ENCODE data around the gene CELA3B.
"Not testable (repeated sequence)": the region's sequence is repeated elsewhere in the genome, so short reads cannot be mapped to it uniquely, and the experiment has no call there.

Gene CELA3B

DNA sequence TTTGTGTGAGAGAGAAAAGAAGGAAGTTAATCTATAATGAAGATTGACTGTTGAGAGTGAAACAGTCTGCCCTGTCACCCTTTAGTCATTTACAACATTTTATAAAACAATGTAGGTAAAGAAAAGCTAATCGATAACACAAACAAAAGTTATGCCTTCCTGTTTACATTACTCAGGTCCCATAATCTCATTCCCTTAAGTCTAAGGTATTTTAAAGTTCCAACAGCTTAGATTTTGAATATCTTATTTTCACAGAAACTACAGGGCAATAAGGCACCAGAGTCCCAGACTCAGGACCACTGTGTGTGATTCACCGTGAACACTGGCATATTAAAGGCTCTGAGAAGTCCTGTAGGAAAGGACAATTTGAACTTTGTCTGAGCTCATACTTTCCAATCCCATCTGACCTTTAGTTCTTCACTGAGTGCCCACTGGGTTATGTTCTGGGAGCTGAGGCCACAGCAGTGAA is 3.8 kb upstream of the CELA3B start:
- not testable (repeated sequence) for DNase-seq (ENCODE audit: low read depth); H3K4me3 ChIP-seq (ENCODE audit: low read depth, low read length)

DNA sequence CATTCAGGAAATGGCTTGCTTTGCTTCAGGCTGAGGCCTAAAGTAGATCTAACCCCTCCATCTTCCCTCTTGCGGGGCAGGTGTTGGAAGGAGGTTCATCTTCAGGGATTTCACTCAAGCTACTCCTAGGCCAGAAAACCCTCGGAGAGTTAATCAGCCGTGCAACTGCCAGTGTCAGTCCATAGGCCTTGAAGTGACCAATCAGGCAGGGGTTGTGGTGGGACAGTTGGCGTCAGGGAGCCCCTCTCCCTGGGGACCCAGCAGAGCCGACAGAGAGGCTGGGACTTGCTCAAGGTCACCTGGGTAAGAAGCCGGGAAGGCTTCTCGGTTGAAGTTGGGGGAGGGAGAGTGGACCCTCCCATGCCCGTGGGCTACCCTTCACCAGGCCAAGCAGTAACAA is 2.9 kb upstream of the CELA3B start:
- not testable (repeated sequence) for DNase-seq (ENCODE audit: low read depth); H3K4me3 ChIP-seq (ENCODE audit: low read depth, low read length)

DNA sequence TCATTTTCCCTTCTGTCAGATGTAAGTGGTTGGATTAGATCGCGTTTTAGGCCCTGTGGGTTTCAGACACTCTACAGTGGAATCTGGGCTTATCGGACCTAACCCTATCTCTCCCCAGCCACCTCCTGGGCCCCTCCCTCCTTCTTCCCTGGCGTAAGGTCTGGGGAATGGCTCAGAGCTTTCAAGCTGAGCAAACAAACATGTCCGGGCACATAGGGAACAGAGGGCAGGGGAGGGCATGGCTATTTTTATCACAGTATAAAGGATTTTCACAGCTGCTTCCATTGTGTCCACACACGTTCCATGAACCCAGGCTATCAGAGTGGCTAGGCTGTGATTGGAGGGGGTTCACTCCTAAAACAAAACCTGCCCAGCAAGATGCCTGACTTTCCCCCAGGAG is 2.1 kb upstream of the CELA3B start:
- DNase-seq (ENCODE audit: low read depth); H3K4me3 ChIP-seq (ENCODE audit: low read depth, low read length): not testable (repeated sequence)

DNA sequence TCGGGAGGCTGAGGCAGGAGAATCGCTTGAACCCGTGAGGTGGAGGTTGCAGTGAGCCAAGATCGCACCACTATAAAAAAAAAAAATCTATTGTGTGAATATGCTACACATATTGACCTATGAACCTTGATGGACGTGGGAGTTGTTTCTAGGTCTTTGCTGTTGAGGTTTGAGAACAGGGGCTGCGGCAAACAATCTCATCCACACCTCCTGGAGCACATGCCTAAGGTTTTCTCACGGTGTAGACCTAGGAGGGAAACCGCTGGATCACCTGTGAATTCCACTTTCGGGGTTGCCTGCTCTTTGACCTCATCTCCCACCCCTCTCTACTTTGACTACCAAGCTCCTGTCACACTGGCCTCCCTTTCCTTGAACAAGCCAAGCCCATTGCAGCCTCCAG is 1.5 kb upstream of the CELA3B start:
- DNase-seq (ENCODE audit: low read depth); H3K4me3 ChIP-seq (ENCODE audit: low read depth, low read length): not testable (repeated sequence)

DNA sequence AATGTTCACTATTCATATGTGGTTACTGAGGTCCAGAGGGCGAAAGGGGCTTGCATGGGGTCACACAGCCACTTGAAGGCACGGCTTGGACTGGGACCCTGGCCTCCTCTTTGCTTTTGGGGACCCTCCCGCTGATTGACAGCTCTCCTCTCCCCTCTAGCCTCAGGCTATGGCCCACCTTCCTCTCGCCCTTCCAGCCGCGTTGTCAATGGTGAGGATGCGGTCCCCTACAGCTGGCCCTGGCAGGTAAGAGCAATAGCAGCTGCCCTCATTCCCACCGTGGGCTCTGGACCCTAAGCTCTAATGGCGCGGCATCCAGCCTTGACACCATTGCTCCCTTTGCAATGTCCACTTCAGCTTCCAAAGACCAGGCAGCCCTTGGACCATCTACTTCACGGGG is 1.4 kb downstream of the CELA3B start:
- not testable (repeated sequence) for H3K4me3 ChIP-seq (ENCODE audit: low read depth, low read length)

DNA sequence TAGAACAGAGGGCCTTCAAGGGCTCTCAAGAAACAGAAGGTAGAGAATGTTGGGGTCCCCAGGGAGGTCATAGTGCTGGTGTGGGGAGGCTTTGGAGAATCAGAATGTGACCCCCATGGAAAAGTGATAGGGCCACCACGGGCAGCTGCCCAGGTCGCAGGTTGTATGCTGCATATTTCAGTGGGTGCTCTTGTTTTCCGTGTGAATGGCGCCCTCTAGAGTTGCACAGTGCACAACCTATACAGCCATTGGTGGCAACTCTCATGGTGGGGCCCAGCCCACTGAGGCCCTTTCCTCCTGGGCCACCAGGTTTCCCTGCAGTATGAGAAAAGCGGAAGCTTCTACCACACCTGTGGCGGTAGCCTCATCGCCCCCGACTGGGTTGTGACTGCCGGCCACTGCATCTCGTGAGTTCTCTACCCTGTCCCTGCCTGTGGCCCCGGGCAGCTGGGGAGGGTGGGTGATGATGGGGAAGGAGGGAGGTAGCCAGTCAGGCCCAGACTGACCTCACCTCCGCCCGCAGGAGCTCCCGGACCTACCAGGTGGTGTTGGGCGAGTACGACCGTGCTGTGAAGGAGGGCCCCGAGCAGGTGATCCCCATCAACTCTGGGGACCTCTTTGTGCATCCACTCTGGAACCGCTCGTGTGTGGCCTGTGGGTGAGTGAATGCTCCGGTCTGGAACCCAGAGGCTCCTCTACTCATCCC is 3.8 kb downstream of the CELA3B start:
- not testable (repeated sequence) for DNase-seq (ENCODE audit: low read depth); H3K4me3 ChIP-seq (ENCODE audit: low read depth, low read length)

More for the DNA sequence above, 1.4 kb downstream of the CELA3B start:
- not testable (repeated sequence) for DNase-seq (ENCODE audit: low read depth)

DNA sequence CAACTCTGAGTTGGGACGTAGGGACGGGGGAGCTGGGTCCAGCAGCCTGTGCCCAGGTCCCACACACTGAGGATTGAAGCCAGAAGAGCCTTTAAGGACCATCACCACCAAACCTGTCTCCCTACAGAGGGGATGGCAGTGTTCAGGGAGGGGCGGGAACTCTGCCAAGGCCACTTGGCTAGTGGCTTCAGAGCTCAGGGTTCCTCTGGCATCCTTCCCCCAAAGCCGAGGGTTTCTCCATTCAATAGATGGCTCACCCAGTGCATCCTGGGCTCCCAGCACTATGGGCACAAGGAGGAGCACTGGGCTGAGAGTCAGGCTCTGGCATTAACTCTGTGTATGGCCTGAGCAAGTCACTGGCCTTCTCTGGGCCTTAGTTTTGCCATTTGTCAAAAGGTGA is 4.4 kb downstream of the CELA3B start:
- DNase-seq (ENCODE audit: low read depth); H3K4me3 ChIP-seq (ENCODE audit: low read depth, low read length): not testable (repeated sequence)

DNA sequence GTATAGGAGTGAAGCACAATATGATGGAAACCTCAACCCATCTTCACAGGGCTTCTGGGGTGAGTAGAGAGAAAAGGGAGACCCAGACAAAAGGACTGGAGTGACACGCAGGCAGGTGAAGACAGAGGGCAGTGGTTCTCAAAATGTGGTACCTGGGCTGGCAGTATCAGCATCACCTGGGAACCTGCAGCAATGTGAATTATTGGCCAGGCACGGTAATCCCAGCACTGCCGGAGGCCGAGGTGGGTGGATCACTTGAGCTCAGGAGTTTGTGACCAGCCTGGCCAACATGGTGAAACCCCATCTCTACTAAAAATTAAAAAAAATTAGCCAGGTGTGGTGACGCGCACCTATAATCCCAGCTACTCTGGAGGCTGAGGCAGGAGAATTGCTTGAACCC is 5.3 kb downstream of the CELA3B start:
- H3K4me3 ChIP-seq (ENCODE audit: low read depth, low read length); DNase-seq (ENCODE audit: low read depth): not testable (repeated sequence)

DNA sequence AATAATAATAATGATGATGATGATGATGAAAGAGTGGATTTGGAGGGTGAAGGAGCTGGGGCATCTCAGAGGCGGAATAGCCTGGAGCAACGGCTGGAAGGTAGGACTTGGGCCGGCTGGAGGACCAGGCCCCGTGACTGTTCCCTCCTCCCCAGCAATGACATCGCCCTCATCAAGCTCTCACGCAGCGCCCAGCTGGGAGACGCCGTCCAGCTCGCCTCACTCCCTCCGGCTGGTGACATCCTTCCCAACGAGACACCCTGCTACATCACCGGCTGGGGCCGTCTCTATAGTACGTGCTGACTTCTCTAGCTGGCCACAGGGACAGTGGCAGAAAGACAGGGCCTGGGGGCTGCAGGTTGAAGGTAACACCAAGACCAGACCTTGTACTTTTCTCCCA is 6.7 kb downstream of the CELA3B start:
- not testable (repeated sequence) for H3K4me3 ChIP-seq (ENCODE audit: low read depth, low read length); DNase-seq (ENCODE audit: low read depth)

DNA sequence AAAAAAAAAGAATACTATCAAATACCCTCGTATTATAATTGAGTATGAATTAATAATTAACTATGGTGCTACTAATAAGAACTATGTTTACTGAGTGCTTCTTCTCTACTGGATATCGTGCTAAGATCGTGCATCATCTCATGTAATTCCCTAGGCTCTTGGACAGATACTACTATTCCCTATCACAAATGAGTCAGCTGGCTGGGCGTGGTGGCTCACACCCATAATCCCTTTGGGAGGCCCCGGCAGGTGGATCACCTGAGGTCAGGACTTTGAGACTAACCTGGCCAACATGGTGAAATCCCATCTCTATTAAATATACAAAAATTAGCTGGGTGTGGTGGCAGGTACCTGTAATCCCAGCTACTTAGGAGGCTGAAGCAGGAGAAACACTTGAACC is 9.1 kb downstream of the CELA3B start:
- not testable (repeated sequence) for DNase-seq (ENCODE audit: low read depth); H3K4me3 ChIP-seq (ENCODE audit: low read depth, low read length)

DNA sequence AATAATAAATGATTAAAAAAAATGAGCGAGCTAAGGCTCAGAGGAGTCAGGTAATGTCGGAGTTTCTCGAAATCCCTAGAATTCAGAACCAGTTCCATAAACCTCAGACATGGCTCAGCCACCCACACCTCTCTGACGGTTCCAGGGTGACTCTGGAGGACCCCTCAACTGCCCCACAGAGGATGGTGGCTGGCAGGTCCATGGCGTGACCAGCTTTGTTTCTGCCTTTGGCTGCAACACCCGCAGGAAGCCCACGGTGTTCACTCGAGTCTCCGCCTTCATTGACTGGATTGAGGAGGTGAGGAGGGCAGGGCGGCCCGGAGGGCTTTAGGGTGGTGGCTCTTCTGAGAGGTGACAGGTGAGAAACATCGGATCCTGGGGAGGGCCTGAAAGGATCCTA is 9.6 kb downstream of the CELA3B start:
- not testable (repeated sequence) for DNase-seq (ENCODE audit: low read depth); H3K4me3 ChIP-seq (ENCODE audit: low read depth, low read length)

DNA sequence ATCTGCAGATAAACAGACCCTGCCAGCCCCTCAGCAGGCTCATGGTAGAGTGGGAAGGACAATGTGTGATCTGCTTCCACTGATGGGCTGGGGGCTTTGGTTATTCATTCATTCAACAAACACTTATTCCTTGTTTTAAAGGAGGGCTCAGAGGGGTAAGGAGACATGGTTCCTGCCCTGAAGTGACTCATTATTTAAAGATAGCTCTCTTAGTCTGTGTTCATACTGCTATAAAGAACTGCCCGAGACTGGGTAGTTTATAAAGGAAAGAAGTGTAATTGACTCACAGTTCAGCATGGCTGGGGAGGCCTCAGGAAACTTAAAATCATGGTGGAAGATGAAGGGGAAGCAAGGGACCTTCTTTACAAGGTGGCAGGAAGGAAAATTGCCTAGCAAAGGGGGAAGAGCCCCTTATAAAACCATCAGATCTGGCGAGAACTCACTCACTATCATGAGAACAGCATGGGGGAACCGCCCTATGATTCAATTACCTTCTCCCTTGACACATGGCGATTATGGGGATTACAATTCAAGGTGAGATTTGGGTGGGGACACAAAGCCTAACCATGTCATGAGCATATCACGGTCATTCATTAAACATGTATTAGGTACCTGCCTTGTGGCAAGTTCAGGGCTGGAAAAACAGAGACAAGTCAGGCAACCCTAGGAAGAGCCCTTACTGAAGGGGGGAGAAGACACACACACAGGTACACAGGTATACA is 13.0 kb downstream of the CELA3B start:
- not testable (repeated sequence) for DNase-seq (ENCODE audit: low read depth); H3K4me3 ChIP-seq (ENCODE audit: low read depth, low read length)

DNA sequence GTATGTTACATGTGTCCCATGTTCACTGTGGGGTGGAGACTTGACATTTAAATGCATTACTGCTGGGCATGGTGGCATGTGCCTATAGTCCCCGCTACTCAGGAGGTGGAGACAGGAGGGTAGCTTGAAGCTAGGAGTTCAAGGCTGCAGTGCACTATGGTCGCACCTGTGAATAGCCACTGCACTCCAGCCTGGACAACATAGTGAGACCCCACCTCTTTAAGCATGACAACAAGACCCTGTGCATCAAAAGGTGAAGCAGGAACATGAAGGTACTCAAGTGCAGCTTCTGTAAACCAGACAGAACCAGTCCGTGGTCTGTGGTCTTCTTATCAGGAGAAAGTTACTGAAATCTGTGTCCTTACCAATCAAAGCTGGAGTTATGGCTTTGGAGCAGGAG is 15.4 kb downstream of the CELA3B start:
- not testable (repeated sequence) for DNase-seq (ENCODE audit: low read depth); H3K4me3 ChIP-seq (ENCODE audit: low read depth, low read length)

DNA sequence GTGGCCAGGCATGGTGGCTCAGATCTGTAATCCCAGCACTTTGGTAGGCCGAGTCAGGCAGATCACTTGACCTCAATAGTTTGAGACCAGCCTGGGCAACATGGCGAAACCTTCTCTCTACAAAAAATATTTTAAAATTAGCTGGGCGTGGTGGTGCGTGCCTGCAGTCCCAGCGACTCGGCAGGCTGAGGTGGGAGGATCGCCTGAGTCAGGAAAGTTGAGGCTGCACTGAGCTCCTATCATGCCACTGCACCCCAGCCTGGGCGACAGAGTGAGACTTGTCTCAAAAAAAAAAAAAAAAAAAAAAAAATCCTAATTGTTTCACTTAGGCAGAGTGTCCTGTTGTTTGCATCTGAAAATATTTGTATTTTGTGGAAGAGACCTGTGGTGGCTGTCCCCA is 17.9 kb downstream of the CELA3B start:
- not testable (repeated sequence) for H3K4me3 ChIP-seq (ENCODE audit: low read depth, low read length); DNase-seq (ENCODE audit: low read depth)

DNA sequence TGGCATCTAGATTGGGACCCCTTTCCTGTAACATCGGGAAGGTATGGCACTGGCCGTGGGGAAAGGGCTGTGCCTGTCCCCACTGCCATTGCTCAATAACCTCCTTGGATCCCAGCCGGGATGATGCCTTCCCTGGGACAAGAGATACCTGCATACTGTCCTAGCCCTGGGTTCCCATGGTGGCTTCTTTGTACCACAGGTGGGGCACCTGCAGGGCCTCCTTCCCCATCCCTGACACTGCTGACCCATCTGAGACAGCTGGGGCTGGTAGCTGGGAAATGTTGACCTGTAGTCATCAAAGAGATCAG is 19.8 kb downstream of the CELA3B start:
- DNase-seq (ENCODE audit: low read depth); H3K4me3 ChIP-seq (ENCODE audit: low read depth, low read length): not testable (repeated sequence)

DNA sequence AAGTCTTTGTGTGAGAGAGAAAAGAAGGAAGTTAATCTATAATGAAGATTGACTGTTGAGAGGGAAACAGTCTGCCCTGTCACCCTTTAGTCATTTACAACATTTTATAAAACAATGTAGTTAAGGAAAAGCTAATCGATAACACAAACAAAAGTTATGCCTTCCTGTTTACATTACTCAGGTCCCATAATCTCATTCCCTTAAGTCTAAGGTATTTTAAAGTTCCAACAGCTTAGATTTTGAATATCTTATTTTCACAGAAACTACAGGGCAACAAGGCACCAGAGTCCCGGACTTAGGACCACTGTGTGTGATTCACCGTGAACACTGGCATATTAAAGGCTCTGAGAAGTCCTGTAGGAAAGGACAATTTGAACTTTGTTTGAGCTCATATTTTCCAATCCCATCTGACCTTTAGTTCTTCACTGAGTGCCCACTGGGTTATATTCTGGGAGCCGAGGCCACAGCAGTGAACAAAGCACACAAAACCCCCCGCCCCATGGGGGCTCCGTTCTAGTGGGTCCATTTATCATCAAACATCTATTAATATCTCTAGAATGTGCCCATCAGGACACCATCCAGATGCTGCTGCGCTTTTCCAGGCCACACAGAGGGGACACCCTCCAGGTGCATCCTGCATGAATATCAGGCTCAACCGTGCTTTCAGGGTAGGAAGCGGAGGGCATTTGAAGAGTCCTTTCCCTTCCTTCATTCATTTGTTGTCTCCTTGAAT is 21.2 kb downstream of the CELA3B start:
- H3K4me3 ChIP-seq (ENCODE audit: low read depth, low read length); DNase-seq (ENCODE audit: low read depth): not testable (repeated sequence)

DNA sequence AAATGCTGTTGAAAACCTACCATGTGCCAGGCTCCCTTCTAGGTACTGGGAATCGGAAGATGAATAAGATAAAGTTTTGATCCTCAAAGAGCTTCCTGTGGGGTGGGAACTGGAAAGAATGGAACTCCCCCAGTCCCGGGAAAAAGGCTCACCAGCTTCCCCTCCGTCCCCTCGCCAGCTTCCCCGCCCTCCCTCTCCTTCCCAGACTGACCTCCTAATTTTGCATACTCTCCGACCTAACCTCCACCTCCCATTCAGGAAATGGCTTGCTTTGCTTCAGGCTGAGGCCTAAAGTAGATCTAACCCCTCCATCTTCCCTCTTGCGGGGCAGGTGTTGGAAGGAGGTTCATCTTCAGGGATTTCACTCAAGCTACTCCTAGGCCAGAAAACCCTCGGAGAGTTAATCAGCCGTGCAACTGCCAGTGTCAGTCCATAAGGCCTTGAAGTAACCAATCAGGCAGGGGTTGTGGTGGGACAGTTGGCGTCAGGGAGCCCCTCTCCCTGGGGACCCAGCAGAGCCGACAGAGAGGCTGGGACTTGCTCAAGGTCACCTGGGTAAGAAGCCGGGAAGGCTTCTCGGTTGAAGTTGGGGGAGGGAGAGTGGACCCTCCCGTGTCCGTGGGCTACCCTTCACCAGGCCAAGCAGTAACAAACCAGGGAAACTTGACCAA is 21.9 kb downstream of the CELA3B start:
- DNase-seq (ENCODE audit: low read depth); H3K4me3 ChIP-seq (ENCODE audit: low read depth, low read length): not testable (repeated sequence)

DNA sequence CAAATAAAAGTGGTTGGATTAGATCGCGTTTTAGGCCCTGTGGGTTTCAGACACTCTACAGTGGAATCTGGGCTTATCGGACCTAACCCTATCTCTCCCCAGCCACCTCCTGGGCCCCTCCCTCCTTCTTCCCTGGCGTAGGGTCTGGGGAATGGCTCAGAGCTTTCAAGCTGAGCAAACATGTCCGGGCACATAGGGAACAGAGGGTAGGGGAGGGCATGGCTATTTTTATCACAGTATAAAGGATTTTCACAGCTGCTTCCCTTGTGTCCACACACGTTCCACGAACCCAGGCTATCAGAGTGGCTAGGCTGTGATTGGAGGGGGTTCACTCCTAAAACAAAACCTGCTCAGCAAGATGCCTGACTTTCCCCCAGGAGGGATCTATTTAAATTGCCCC is 22.8 kb downstream of the CELA3B start:
- DNase-seq (ENCODE audit: low read depth); H3K4me3 ChIP-seq (ENCODE audit: low read depth, low read length): not testable (repeated sequence)

DNA sequence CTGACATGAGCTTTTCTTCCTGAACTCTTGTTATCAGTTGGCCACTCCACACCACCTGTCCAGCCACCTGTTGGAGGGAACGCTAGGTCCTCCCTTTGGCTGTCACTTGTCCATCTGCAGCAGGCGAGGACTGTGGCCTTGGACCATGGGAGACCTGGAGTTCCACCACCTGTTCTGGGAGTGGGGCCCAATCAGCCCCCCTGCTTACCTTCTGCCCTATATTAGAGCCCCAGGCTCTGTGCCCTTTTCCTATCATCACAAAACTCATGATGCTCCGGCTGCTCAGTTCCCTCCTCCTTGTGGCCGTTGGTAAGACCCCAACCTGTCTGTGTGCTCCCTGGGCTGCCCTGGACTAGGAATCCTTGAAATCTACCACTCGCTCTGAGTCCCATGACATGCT is 24.6 kb downstream of the CELA3B start, which contains the start of gene CELA3A:
CELA3A (plus strand) TSS at position 249 of the 400 bp plus-strand sequence; CDS start at position 267, 18 bp downstream.
- no peak within 1 kb of the TSS for H3K4me3 ChIP-seq (ENCODE audit: low read depth, low read length)
- no peak for DNase-seq (ENCODE audit: low read depth)

DNA sequence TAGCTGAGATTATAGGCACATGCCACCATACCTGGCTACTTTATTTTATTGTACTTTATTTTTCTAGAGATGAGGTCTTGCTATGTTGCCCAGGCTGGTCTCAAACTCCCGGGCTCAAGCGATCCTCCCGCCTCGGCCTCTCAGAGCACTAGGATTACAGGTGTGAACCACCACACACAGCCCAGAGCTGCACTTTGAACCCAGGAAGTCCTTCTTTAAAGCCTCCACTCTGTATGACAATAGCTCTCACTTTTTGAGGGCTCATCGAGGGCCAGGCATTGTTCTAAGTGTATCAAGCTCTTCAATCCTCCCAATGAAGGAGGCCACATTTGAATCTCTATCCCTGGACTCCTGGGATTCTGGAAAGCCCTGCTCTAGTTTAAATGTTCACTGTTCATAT is 25.6 kb downstream of the CELA3B start:
- H3K4me3 ChIP-seq (ENCODE audit: low read depth, low read length); DNase-seq (ENCODE audit: low read depth): not testable (repeated sequence)

Measured in skeletal muscle cell (primary cell).